Measurements from ENCODE around the gene MKKS.

MKKS gene

DNA sequence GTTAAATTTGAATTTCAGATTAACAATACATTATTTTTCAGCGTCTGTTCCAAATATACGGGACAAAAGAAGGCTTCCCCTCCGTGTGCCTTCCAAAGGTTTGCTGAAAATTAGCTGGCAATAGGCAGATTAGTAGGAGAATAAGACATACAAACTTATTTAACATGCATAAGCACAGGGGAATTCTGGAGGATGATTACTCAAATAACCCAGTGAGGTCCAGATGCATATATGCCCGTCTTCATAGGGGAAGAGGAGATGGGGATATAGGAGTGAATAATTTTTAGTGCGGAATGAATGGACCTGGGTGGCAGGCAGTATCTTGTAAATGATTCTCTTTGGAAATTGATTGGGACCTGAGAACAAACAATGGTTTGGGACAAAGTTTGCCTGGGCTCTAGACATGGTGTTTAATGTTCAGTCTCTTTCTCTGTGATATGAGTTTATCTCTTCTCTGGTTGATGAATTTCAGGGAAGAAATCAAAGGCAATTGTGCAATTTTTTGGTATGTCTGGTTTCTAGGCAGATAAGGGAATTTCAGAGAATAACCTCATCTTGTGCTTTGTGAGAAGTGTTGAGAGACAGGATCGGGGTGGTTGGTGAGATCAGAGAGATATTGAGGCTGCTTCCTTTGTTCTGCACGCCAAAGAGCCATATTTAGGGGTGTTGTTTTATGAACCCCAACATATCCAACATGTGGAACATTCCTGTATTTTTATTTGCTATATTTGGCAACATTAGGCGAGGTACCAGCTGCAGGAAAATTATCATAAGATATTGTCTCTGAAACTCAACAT, 63.7 kb downstream of the MKKS start:
- no peak for DNase-seq (ENCODE audit: low read depth in 2 of 2, low spot score in 1 of 2)

DNA sequence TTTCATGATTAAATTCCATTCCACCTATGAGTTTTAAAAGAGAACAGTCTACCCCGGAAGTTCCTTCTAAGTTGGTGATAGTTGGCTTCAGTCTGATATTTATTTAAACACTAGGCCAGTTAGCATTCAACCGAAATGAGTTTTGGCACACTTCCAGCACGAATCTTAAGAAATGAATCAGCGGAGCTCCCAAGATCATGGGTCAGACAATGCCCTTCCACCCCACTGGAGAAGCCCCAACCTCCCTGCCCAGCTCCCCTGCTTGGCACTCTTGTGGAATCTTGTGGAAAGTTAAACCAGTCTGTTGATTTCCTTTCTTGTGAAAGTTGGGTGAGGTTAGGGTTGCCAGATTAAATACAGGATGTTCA, 64.3 kb downstream of the MKKS start:
- no peak for DNase-seq (ENCODE audit: low read depth in 2 of 2, low spot score in 1 of 2)

- DNase-seq (ENCODE audit: low read depth in 2 of 2, low spot score in 1 of 2), result no peak
These were observed 65.3 kb downstream of the MKKS start for GRCh38 chr20:10368702-10369041.

DNA sequence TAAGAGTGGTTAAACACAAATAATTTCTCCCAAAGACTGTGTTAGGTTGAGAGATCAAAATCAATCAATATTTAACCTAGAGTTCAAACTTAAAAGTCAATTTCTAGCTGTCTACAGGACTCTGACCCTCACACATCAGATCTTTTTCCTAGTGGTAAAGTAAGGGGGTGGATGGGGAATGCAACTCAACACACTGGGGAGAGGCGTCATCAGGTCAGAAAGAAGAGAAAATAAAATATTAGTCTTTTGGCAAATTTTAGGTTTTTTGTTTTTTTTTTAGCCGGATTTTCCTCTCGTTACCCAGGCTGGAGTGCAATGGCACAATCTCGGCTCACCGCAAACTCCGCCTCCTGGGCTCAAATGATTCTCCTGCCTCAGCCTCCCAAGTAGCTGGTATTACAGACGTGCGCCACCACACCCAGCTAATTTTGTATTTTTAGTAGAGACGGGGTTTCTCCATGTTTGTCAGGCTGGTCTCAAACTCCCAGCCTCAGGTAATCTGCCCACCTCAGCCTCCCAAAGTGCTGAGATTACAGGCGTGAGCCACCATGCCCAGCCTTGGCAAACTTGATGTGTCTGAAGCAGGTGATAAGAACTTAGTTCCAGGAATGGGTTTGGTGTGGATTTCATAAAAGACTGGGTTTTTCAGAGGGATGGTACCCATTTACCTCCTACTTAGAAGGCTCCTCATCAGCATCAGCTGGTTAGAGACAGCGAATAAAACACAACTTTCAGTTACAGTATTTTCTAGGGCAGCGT, 65.9 kb downstream of the MKKS start:
- DNase-seq (ENCODE audit: low read depth in 2 of 2, low spot score in 1 of 2), result no peak

DNA sequence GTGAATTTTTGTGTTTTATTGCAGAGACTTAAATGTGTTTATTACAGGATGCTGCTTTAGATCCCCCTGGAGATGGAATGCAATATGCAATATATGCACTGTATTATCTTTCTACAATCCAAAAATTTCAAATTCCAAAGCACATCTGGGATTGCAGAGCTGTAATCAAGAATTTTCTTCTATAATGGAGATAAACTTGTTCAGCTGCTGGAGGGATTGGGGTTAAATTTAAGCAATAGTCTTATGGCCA, 66.4 kb downstream of the MKKS start:
- no peak for DNase-seq (ENCODE audit: low read depth in 2 of 2, low spot score in 1 of 2)

DNA sequence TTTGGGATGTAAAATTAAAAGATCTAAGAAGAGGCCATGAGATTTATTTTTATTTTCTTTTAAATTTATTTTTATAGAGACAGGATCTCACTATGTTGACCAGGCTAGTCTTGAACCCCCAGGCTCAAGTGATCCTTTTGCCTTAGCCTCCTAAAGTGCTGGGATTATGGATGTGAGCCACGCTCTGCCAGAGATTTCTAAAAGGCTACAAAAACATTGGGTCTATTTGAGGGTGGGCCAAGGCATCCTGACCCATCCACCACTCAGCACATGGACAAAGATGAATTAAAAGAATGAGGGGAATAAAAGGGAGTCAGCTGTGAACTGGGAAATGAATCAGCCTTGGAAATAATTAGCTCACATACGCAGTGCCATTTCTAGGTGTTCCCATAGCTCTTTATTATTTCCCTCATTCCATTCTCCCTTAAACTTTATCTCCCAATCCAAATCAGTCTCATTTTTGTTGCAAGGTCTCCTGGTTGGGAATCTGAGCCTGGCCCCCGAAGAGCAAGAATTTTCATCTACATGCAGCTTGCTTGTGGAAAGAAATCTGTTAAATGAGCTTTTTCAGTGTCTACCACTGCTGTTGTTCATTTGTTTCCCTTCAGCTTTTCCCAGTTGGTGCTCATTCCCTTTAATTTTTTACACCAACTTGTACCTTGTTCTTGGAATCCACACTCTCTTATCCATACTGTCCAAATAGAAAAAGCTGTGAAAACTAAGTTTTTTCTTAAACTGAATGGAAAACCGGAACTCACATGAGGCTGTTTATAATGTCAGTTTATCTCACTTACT, 66.9 kb downstream of the MKKS start:
- no peak for DNase-seq (ENCODE audit: low read depth in 2 of 2, low spot score in 1 of 2)

DNA sequence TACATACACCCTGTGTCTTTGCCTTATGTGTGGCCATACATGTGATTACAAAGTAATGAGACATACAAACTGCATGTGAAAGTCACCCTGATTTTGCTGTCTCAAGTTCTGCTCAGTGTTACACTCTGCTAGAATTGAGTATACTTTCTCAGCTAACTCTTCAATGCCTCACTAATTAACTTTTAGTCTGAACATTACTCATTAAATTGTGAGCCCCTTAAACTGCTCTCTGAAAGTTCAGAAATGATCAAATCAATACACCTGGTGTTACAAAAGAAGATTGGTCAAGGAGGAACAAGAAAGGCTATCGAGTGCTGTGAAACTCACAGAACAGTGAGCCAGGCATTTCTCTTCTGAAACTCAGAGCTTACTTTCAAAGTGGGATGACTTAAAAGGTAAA, 71.3 kb downstream of the MKKS start:
- DNase-seq (ENCODE audit: low read depth in 2 of 2, low spot score in 1 of 2), result no peak

- DNase-seq (ENCODE audit: low read depth in 2 of 2, low spot score in 1 of 2), result no peak
These were observed 73.1 kb downstream of the MKKS start for GRCh38 chr20:10360878-10361277.

- no peak for DNase-seq (ENCODE audit: low read depth in 2 of 2, low spot score in 1 of 2)
These were observed 74.4 kb downstream of the MKKS start for GRCh38 chr20:10359621-10360040.

GRCh38 chr20:10357974-10358373, 76.0 kb downstream of the MKKS start:
- DNase-seq (ENCODE audit: low read depth in 2 of 2, low spot score in 1 of 2), result no peak

- no peak for DNase-seq (ENCODE audit: low read depth in 2 of 2, low spot score in 1 of 2)
These were observed 76.8 kb downstream of the MKKS start for GRCh38 chr20:10357061-10357708.

- no peak for DNase-seq (ENCODE audit: low read depth in 2 of 2, low spot score in 1 of 2)
These were observed 77.4 kb downstream of the MKKS start for GRCh38 chr20:10356628-10357027.

- no peak for DNase-seq (ENCODE audit: low read depth in 2 of 2, low spot score in 1 of 2)
These were observed 80.8 kb downstream of the MKKS start for GRCh38 chr20:10352934-10353824.

Measured in stimulated activated CD8-positive, alpha-beta memory T cell treated with anti-CD3 and anti-CD28 coated beads, Interleukin-4, amount 100 ng/mL, for 1 hour (primary cell).